ENCODE measurements around the gene B3GNT2. TPM values are rescaled to one million over a fixed set of nuclear protein-coding genes. Genes with fewer than 3 reads are reported as not detected.

Gene B3GNT2
- total RNA-seq, 1 donor from 2014 or later, result 38.0 TPM

GRCh38 chr2:62231541-62231940 is 35.6 kb downstream of the B3GNT2 start:
- TF ChIP-seq CTCF (IDR thresholded peaks at IDR 0.05), result no peak
- H3K9me3 ChIP-seq, result no peaks in the 10 kb centered on the region
- H3K27me3 ChIP-seq (ENCODE audit: low read depth), result no peaks in the 10 kb centered on the region
- H3K27ac ChIP-seq, result no peak overlapping the region
- H3K36me3 ChIP-seq, result no peaks in the 10 kb centered on the region
- H3K4me1 ChIP-seq, result no peaks in the 10 kb centered on the region
- intact Hi-C loops (cut with DNase I), result no loop called here
- DNase-seq, result no peak
- ATAC-seq, result no peak
- no peak overlapping the region for H3K4me3 ChIP-seq

GRCh38 chr2:62234755-62235655 is 39.1 kb downstream of the B3GNT2 start:
- no peak for TF ChIP-seq CTCF (IDR thresholded peaks at IDR 0.05)
- intact Hi-C loops (cut with DNase I), result no loop called here
- DNase-seq (no peak), ATAC-seq (no peak)
- no peaks in the 10 kb centered on the region for H3K4me1 ChIP-seq
- no peaks in the 10 kb centered on the region for H3K36me3 ChIP-seq
- no peaks in the 10 kb centered on the region for H3K9me3 ChIP-seq
- no peaks in the 10 kb centered on the region for H3K27me3 ChIP-seq (ENCODE audit: low read depth)
- H3K4me3 ChIP-seq, result no peak overlapping the region
- H3K27ac ChIP-seq, result no peak overlapping the region

- no peak for TF ChIP-seq CTCF (IDR thresholded peaks at IDR 0.05)
- DNase-seq (no peak), ATAC-seq (no peak)
- Histone ChIP-seq H3K4me3 (no peak overlapping the region), H3K27ac (no peak overlapping the region), H3K4me1 (no peaks in the 10 kb centered on the region), H3K27me3 (ENCODE audit: low read depth) (no peaks in the 10 kb centered on the region), H3K36me3 (no peaks in the 10 kb centered on the region), H3K9me3 (no peaks in the 10 kb centered on the region)
- intact Hi-C loops (cut with DNase I), result no loop called here
Measured at GRCh38 chr2:62236499-62236898, 40.6 kb downstream of the B3GNT2 start.

- ATAC-seq, result no peak
- Histone ChIP-seq H3K27ac (no peak overlapping the region), H3K36me3 (no peaks in the 10 kb centered on the region), H3K4me1 (no peaks in the 10 kb centered on the region), H3K4me3 (no peak overlapping the region), H3K27me3 (ENCODE audit: low read depth) (no peaks in the 10 kb centered on the region), H3K9me3 (no peaks in the 10 kb centered on the region)
- intact Hi-C loops (cut with DNase I), result no loop called here
- TF ChIP-seq CTCF (IDR thresholded peaks at IDR 0.05), result no peak
- no peak for DNase-seq
Measured at GRCh38 chr2:62238236-62238635, 42.3 kb downstream of the B3GNT2 start.

GRCh38 chr2:62240546-62240945 is 44.6 kb downstream of the B3GNT2 start:
- H3K9me3 ChIP-seq, result no peaks in the 10 kb centered on the region
- no peak overlapping the region for H3K4me3 ChIP-seq
- DNase-seq (no peak), ATAC-seq (no peak)
- TF ChIP-seq CTCF (IDR thresholded peaks at IDR 0.05), result no peak
- H3K4me1 ChIP-seq, result no peaks in the 10 kb centered on the region
- no peak overlapping the region for H3K27ac ChIP-seq
- intact Hi-C loops (cut with DNase I), result no loop called here
- no peaks in the 10 kb centered on the region for H3K36me3 ChIP-seq
- no peaks in the 10 kb centered on the region for H3K27me3 ChIP-seq (ENCODE audit: low read depth)
